NK-92 treated with Interleukin-12 subunit alpha and Interleukin-12 subunit beta, amount 100 ng/mL, for 24 hours (cell line): ENCODE data around the gene DYNLT3.

Experiments used
- DNase-seq: peaks from one replicate; lab custom pipeline; 2025; lab: John Stamatoyannopoulos, UW

The DYNLT3 gene

DNA sequence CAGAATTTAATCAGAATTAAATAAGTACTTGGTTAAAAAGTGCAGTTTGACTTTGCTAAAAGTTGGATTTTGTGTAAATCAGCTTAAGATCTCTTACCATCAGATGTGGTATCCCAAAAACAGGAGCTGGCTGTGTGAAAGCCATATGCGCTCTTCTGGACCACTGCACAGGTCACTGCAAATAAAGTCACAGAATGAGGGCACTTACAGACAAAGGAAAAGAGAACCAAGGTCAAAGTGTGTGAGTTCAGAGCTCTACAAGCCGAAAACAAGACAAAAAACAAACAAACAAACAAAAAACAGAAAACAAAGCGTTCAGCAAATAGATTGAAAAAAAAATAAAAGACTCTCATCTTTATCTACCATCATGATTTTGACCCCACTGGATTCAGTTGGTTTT lies 6.4 kb downstream of the DYNLT3 start:
- DNase-seq: no peak

DNA sequence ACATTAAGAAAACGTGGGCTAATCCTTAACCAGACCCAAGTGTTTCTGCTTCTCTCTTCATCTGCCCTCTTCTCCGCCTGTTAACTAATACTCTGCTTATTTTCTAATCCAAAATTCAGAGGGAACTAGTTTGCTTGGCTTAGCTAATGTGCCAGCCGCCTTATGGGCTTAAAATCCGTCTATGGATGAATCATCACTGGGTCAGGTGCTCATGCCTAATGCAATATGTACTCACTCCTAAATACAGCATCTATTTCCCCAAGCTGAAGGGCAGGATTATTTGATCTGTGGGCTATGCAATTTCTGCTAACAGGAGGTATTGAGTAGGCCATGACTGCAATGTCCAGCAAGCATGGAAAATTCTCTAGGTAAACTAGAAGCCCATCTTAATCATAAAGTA lies 12.4 kb downstream of the DYNLT3 start:
- DNase-seq: no peak

DNA sequence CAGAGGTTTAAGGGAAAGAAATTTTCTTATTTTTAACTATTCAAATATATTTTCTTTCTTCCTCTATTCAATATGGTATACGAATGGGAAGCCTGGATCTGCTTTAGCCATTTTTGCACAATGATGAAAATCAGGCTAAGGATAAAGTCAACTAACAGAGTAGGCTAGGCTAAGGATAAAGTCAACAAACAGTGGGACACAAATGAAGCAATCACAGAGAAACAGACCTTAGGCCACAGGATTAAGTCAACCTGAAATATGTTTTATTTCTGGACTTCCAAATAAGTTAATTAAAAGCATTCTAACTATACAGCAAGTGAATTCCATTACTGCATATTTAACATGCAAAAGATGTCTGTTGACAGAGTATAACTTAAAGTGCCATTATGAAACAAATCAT lies 17.0 kb downstream of the DYNLT3 start:
- no peak for DNase-seq

DNA sequence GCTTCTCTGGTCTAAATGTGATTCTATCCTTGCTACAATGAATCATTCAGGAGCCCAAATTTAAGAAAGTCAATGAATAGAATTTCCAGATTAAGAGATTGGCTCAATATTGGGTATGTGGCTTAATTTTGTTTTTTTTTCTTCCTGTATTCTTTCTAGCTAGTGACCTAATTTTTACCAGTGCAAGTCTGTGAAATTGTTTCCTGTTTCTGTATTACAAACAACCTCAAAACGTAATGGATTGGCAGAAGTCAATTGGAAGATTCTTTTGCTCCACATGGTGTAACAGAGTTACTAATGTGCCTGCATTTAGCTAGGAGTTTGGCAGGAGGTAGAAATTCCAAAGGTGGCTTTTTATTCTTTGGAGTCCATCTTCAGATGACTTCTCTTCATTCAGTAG lies 17.6 kb downstream of the DYNLT3 start:
- no peak for DNase-seq

DNA sequence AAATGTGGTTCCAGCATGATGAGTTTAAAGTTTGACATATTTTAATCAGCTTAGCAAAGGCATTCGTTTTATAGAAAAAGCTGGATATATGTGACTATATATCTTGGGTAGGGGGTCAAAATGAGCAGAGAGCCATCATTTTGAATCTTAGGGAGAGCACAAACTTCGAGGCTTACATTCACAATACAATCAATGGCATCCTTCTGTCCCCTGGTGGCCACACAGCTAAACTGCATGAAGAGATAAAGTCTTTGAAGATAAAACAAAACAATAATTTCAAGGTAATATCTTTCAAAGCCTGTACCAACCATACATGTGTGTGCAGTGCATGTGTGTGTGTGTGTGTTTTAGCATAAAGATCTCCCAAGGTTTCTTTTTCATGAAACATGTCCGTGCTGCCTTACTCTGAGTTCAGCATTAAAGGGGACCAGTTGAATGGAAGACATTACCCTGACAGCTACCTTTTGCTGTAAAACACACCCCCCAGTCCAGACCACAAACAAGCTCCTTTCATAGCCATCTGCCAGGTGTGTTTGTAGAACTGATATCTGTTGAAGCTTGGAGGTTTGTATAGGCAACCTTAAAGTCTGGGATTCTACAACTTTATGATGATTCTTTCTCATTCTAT lies 22.0 kb downstream of the DYNLT3 start:
- peak; percentile 6 for DNase-seq

DNA sequence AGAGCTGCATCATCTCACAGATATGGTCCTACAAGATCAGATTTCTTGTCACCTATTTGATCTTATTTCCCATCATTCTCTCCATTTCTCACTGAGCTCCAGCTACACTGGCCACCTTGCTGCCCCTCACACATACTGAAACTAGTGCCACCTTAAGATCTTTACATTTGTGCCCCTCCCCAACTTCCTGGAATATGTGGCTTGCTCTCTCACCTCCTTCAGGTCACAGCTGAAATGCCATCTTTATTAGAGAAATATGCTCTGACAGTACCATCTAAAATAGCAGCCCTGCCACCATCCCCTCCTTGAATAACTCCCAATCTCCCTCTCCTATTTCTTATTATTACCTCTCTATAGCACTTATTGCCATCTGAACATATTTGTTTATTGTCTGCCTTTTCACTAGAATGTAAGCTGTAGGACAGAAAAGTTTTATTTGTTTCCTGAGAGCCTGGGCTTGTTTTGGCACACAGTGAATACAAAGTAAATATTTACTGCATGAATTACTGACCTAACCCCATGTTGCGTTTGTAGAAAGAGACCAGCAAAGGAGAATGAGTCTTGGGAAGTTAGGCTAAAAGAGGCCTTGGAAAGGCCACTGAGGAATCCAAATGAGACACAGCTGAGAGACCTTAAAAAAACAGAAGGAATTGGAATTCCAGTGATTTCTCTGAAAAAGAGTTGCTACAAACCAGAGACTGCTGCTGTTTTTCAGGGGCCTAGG lies 22.7 kb downstream of the DYNLT3 start:
- no peak for DNase-seq

DNA sequence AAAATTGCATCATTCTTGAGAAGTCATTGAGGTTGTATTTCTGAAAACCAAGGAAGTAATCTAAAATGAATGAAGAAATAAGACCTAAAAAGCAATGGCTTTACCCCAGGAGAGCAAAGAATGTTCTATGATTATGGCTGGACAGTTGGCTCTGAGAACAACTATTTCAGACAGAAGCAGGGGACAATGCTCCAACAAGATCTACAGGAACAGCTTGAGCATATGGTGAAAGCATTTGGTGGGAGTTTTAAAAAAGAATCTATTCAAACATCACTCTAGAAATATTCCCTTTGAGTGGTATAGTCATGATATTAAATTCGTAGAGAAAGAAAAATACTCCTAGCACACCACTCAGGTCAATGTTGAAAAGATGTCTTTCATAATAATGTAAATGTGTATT lies 26.7 kb downstream of the DYNLT3 start:
- DNase-seq: no peak

DNA sequence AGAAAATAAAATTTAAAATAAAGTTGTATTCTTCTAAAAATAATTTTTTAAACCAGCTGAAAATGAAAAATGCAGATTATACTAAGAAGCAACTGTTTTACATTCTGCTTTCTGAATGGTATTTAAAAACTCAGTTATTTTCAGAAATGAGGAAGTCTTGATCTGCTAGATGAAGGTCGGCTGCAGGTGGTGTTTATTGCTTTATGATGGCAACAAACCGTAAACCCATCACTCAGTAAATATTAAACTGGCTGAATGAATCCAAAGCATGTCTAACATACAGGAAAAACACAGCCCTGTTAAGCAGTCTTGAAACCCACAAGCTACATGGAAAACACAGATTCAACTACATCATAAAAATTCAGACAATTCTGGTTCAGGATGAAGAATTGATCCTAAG lies 29.3 kb downstream of the DYNLT3 start:
- no peak for DNase-seq

DNA sequence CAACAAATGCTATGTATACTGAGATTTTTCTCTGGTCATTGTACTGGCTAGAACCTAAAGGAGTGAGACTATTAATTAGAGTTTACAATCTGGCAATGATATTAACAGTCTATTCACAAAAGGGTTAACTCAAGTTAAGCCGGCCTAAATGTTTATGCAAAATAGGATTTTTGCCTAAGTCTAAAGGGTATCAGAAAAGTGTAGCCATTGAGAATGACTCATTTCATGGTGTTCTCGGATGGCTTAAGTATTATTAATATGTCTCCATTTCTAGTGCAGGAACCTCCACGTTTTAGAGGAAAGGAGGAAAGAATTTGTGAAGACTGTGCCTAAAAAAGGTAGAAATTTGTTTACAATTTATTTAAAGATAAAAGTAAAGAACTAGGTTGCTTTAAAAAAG lies 29.8 kb downstream of the DYNLT3 start:
- DNase-seq: no peak

DNA sequence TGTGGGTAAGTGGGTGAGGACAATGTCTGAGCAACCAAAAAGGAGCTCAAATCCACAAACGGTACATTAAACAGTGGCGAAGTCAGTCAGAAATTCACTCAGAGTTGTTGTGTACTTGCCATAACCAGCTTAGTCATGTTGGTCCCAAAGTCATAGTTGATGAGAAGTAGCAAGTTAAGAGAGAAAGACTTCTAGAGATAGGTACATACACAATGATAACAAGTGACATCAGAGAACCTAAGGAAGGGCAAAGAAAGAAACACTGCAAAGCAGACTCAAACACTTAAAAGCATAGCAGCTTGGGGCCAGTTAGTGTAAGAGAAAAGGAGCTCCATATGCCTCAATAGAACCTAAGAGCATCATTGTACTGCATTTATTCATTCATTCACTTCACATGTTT lies 30.2 kb downstream of the DYNLT3 start:
- DNase-seq: no peak

DNA sequence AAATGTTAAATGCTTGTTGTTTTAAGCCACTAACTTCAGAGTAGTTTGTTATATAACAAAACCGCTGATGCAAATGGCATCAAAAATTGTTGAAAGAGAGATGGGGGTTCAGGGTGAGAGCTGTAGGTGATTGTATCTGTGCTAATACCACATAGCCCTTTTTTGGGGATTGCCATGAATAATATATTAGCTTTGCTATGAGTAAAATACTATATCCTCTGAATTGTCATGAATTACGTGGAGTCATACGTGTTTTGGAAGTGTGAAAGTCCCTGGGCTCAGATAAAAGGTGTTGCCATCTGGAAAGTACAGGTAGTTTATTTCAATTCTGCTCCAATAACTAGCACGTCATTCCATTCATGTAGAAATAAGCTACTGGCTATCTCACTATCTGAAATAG lies 30.6 kb downstream of the DYNLT3 start:
- no peak for DNase-seq

DNA sequence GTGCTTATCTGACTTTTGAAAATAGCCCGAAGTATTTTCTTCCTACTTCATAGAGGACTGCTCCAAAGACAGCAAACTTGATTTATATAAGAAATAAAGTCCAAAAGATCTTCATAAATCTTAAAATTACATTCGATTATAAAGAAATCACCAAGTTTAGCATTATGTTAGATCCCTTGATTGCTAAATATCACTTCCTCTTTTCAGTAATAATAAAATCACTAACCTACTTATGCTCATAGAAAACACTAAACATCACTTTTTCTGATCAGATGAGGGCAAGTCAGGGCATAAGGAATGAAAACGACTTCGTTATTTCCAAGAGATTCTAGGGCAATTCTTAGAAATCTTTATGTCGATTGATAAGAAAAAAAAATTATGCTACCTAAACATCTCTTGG lies 32.0 kb downstream of the DYNLT3 start:
- no peak for DNase-seq

DNA sequence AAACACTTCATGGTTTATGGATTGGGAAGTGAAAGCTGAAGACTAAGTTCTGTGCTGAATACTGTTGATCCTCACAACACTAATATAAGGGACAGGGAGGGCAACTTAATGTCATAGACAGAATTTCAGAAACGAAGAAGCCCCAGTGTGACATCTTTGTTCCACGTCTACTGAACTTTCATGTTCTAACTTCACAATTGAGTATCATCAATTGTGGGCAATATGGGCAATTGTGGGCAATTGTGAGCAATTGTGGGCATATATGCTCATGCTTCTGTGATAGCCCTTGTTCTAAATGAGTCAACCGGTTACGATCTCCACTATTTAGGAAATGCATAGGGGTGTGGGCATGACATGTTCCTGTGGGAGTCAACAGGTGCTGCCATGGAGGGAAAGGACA lies 33.8 kb downstream of the DYNLT3 start:
- no peak for DNase-seq

DNA sequence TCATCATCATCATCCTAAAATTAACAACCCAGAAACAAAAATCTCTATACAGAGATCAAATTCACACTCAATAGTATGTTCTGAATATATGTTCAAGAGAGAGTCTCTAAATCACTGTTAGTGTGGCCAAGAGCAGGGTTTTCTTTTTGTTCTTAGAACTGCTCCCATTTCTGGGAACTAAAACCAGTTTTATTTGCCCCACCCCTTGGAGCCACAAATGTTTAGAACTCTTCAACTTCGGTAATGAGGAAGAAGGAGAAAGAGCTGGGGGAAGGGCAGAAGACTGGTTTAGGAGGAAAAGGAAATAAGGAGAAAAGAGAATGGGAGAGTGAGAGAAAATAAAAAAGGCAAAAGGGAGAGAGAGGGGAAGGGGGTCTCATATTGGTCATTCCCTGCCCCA lies 35.3 kb downstream of the DYNLT3 start:
- no peak for DNase-seq

DNA sequence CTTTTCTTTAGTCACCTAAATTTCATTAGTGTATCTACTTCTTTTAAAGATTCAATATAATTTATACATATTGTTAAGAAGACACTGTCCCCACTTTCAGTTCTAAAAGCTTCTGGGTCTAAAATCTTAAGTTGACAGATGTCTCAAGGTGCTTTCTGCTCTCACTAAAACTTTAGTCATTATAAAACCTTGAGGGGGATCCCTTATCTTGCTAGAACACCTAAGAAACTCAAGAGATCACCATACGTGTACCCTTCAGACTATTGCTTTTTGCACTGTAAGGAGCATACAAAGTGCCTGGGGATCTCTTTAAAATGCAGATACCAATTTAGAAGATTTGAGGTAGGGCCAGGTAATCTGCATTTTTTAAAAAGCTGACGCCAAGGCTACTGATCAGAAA lies 37.4 kb downstream of the DYNLT3 start:
- no peak for DNase-seq

DNA sequence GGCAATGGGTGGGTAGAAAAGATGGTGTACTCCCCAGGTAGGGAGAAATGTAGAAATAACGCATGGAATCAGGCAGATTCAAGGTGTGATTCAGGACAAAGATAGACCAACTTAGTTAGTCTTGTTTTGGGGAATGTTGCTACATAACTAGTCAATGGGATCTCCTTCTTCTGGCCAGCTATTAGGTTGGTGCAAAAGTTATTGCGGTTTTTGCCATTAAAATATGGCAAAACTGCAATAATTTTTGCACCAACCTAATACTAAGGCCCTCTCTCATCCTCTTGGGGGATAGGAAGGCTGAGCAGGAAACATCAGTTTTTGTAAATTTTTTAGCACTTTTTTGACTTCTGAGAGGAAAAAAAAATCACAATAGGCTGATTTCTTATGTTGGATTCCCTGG lies 44.3 kb downstream of the DYNLT3 start:
- no peak for DNase-seq

DNA sequence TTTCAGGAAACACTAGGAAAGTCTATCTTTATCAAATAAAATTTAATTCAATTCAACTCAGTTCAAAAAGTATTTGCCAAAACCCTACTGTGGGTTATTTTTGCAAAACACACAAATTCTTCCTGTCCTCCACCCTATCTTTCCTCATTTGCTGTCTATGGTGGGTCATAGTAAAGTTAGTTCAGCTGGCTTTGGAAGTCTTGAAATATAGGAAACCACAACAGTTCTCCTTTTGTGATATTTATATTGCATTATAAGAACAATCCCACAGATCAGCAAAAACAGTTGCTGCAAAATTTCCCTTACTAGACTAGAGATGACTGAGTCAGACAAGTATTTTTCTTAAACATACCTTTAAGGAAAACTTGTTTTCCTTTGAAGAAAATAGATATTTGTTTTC lies 45.3 kb downstream of the DYNLT3 start:
- no peak for DNase-seq

DNA sequence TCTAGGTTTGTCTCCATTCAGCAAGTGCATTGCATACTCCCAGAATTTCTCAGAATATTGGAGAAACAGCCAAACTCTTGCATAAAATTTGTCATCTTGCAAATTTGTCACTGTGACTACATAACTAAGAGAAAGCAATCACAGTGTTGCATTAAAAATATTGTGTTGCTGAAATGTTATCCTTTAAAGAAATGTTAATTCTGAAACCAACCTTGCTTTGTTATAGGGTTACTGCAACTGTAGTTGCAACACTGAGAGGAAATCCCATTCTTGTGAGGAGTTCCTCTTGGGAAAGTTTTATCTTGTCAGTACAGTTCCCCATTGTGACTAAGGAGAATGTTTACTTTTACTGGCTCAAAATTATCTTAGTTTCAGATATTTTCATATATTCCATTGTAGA lies 46.7 kb downstream of the DYNLT3 start:
- DNase-seq: no peak

DNA sequence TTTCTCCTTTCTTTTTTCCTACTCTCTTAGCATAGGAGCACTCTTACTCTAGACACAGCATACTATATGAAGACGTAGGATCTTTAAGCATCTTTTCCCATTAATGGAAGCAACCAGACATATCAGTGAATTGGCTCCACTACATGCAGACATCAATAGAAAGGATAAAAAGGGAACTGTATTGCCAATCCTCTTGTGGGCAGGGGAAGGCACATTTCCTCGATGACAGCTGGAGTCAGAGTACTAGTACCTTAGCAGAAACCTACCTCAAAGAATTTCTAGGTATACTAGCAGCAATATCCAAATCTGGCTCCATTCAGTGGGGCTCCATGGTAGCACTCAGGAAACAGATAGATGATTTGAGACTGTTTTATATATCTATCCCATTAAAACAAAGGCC lies 47.4 kb downstream of the DYNLT3 start:
- DNase-seq: no peak

DNA sequence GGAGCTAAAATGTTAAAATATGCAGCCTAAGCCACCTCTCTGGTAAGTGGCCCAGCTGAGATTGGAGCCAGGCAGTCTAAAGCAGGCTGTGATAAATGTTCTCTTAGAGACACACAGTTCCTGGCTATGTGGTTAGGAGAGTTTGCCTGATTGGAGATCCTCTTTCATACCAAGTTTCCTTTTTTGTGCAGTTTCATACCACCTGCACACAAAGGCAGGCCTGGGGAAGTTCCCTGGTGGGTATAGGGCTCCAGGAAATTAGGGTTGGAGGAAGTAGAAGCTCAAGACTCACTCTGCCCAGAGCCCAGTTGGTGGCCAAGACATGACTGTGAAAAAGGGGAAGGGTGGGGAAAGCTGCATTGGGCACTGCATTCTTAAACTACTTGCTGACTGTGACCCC lies 50.6 kb downstream of the DYNLT3 start:
- no peak for DNase-seq

DNA sequence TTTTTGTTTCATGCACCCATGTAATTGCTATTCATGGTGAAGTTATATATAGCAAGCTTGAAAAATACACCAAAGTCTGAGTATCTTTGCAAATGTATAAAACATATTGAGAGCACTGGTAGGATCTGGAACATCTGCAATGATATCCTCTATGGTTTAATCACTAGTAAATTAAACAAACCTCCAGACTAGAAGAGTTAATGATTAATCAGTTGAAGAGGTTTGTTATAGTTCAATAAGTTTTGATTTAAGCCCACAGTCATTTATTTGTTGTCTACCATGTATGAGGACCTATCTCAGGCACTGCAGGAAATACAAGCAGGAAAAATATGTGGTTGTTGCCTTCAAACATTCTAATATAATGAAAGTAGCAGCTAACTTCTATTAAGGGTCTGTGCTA lies 51.1 kb downstream of the DYNLT3 start:
- DNase-seq: no peak
